Germinal center (tissue), 1 donor: Measurements from ENCODE around the gene ZNF831.

Source experiments
- DNase-seq: peaks from one replicate; pipeline ENCODE4 v3.0.0; 2012; ENCODE audit warnings: mixed read lengths, low spot score

Gene ZNF831

DNA sequence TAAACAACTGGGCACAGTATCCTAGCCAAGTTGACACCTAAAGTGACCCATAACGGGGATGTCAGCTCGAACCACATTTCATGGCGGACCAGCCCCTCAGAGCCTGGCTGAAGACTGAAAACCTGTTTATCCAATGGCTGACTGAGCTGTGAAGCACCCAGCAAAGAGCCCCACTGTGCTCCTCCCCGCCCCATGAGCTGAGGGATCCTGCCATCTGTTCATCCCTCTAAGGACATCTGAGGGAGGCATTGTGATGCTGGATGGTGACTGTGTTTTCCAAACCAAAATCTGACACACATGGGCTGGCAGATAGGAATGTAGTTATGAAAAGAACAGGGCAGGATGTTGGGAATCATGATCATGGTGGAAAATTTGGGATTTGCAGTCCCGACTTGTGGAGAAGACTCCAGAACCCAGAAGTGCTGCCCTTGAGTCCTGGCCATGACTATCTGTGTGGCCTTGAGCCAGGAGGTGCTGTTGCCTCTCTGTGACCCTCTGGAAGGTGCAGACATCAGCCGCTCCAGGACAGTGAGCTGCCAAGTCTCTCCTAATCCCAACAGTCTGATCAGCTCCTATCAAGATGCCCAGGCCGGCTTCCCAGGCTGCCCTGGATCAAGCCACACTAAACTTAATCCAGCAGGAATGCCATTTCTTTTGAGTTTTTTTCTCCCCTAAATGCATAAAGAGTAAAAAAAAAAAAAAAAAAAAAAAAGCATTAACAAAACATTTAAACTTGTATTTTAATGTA, 142.5 kb downstream of the ZNF831 start:
- DNase-seq, result no peak

DNA sequence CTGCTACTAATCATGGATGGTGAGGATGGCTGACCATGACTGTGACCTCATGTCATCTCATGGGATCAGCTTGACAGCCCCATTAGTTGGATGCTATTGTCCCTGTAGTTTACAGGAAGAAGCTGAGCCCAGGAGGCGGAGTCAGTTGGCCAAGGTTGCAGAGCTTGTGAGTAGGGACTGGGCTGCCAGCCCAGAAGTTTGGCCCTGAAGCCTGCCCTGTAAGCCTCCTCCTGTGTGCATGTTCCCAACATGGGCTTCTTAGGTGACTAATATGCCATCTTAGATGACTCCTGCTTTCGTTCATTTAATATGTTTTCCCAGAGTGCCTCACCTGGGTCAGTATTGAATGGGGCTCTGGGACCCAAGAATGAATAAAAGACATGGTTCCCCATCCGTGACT, 143.6 kb downstream of the ZNF831 start:
- no peak for DNase-seq
